H9 (cell line): ENCODE results near the gene ALDH2. TPM values are rescaled to one million over a fixed set of nuclear protein-coding genes. Genes with fewer than 3 reads are reported as not detected.

Experiments
- DNase-seq: peaks from one replicate; pipeline ENCODE4 v3.0.0-alpha.2; 2017
- H2AFZ ChIP-seq: one replicate; pipeline ENCODE4 v1.6.1; 2013; ENCODE audit warnings: mild to moderate bottlenecking, low read length, control low read depth, moderate library complexity
- H2AK5ac ChIP-seq: 2 replicates; pipeline ENCODE4 v1.6.1; 2013; ENCODE audit warnings: low read length, control low read depth, mixed read lengths; ENCODE audit not compliant: insufficient read length
- H2BK120ac ChIP-seq: one replicate; pipeline ENCODE4 v1.6.1; 2013; ENCODE audit warnings: low read depth, mild to moderate bottlenecking, low read length, control low read depth, inconsistent platforms; ENCODE audit not compliant: poor library complexity, severe bottlenecking
- H2BK12ac ChIP-seq: 2 replicates; pipeline ENCODE4 v1.6.1; 2013; ENCODE audit warnings: low read length, control low read depth, mixed read lengths, low read depth; ENCODE audit not compliant: insufficient read length
- H2BK15ac ChIP-seq: 2 replicates; pipeline ENCODE4 v1.6.1; 2013; ENCODE audit warnings: low read depth, low read length, control low read depth
- H2BK20ac ChIP-seq: one replicate; pipeline ENCODE4 v1.6.1; 2013; ENCODE audit warnings: low read depth, mild to moderate bottlenecking, low read length, control low read depth, inconsistent platforms; ENCODE audit not compliant: poor library complexity, severe bottlenecking
- H2BK5ac ChIP-seq: 2 replicates; pipeline ENCODE4 v1.6.1; 2013; ENCODE audit warnings: low read length, control low read depth, mixed read lengths; ENCODE audit not compliant: insufficient read length
- H3K14ac ChIP-seq: 2 replicates; pipeline ENCODE4 v1.6.1; 2013; ENCODE audit warnings: low read length, control low read depth; ENCODE audit not compliant: insufficient read depth
- H3K18ac ChIP-seq: 2 replicates; pipeline ENCODE4 v1.6.1; 2013; ENCODE audit warnings: low read depth, mild to moderate bottlenecking, mixed read lengths, low read length, control low read depth; ENCODE audit not compliant: insufficient read length
- H3K23ac ChIP-seq: 2 replicates; pipeline ENCODE4 v1.6.1; 2013; ENCODE audit warnings: low read length, control low read depth, mixed read lengths, low read depth; ENCODE audit not compliant: insufficient read length
- H3K23me2 ChIP-seq: 2 replicates; pipeline ENCODE4 v1.6.1; 2013; ENCODE audit warnings: low read depth, mild to moderate bottlenecking, mixed read lengths, low read length, control low read depth; ENCODE audit not compliant: insufficient read length, poor library complexity, severe bottlenecking
- H3K27ac ChIP-seq: 2 replicates; pipeline ENCODE4 v1.5.1; 2013; ENCODE audit warnings: low read length, control low read depth, mixed read lengths, low read depth; ENCODE audit not compliant: insufficient read length
- H3K27me3 ChIP-seq: 2 replicates; pipeline ENCODE4 v1.6.1; 2013; ENCODE audit warnings: low read length, control low read depth, inconsistent platforms; ENCODE audit not compliant: insufficient read depth
- H3K4ac ChIP-seq: 2 replicates; pipeline ENCODE4 v1.6.1; 2013; ENCODE audit warnings: low read depth, mild to moderate bottlenecking, control low read depth, inconsistent platforms, low read length, moderate library complexity
- H3K4me1 ChIP-seq: 2 replicates; pipeline ENCODE4 v1.6.1; 2013; ENCODE audit warnings: low read length, control low read depth, inconsistent platforms; ENCODE audit not compliant: insufficient read depth
- H3K4me2 ChIP-seq: 2 replicates; pipeline ENCODE4 v1.6.1; 2013; ENCODE audit warnings: low read length, control low read depth, mixed read lengths; ENCODE audit not compliant: insufficient read length, insufficient read depth
- H3K56ac ChIP-seq: 2 replicates; pipeline ENCODE4 v1.6.1; 2013; ENCODE audit warnings: low read depth, mild to moderate bottlenecking, mixed read lengths, low read length, control low read depth; ENCODE audit not compliant: insufficient read length
- H3K79me1 ChIP-seq: 2 replicates; pipeline ENCODE4 v1.6.1; 2013; ENCODE audit warnings: low read depth, mild to moderate bottlenecking, moderate library complexity, low read length, control low read depth, inconsistent platforms; ENCODE audit not compliant: insufficient read depth, poor library complexity, severe bottlenecking
- H3K79me2 ChIP-seq: 2 replicates; pipeline ENCODE4 v1.6.1; 2013; ENCODE audit warnings: low read length, control low read depth, inconsistent platforms; ENCODE audit not compliant: insufficient read depth
- H3K9ac ChIP-seq: 2 replicates; pipeline ENCODE4 v1.6.1; 2013; ENCODE audit warnings: low read length, control low read depth, mixed read lengths; ENCODE audit not compliant: insufficient read length; ENCODE audit errors: extremely low read depth
- H3K9me3 ChIP-seq: one replicate; pipeline ENCODE4 v1.6.1; 2013; ENCODE audit warnings: low read depth, low read length, inconsistent platforms; ENCODE audit not compliant: control insufficient read depth
- H3T11ph ChIP-seq: one replicate; pipeline ENCODE4 v1.6.1; 2013; ENCODE audit warnings: mild to moderate bottlenecking, low read length, control low read depth, inconsistent platforms
- H4K20me1 ChIP-seq: one replicate; pipeline ENCODE4 v1.6.1; 2013; ENCODE audit not compliant: control insufficient read depth, insufficient read length, insufficient read depth
- H4K5ac ChIP-seq: 2 replicates; pipeline ENCODE4 v1.6.1; 2013; ENCODE audit warnings: low read depth, mild to moderate bottlenecking, mixed read lengths, low read length, control low read depth; ENCODE audit not compliant: insufficient read length
- H4K8ac ChIP-seq: replicated peaks from 2 replicates; pipeline ENCODE4 v1.6.1; 2013; ENCODE audit warnings: low read length, control low read depth, mixed read lengths, low read depth; ENCODE audit not compliant: insufficient read length
- H4K91ac ChIP-seq: 2 replicates; pipeline ENCODE4 v1.6.1; 2013; ENCODE audit warnings: low read depth, mild to moderate bottlenecking, moderate library complexity, mixed read lengths, low read length, control low read depth; ENCODE audit not compliant: insufficient read length
- H3K27ac Mint-ChIP-seq, 3 experiments: 2 replicates in 2 of 3; 3 replicates in 1 of 3; pipeline ENCODE4 v1.8.0; 2020 to 2021; ENCODE audit warnings: mixed read lengths in 3 of 3, mild to moderate bottlenecking in 1 of 3, moderate library complexity in 1 of 3
- H3K27me3 Mint-ChIP-seq: 2 replicates; pipeline ENCODE4 v1.8.0; 2021; ENCODE audit warnings: low read depth, mild to moderate bottlenecking, moderate library complexity, mixed read lengths
- H3K36me3 Mint-ChIP-seq, 3 experiments: 2 replicates in 2 of 3; 3 replicates in 1 of 3; pipeline ENCODE4 v1.8.0; 2020 to 2021; ENCODE audit warnings: low read depth in 3 of 3, mixed read lengths in 3 of 3; ENCODE audit not compliant: insufficient read depth in 1 of 3
- H3K4me1 Mint-ChIP-seq, 2 experiments: 2 replicates each; pipeline ENCODE4 v1.8.0; 2020; ENCODE audit warnings: mixed read lengths in 2 of 2
- H3K4me3 Mint-ChIP-seq, 2 experiments: 2 replicates in 1 of 2; 3 replicates in 1 of 2; pipeline ENCODE4 v1.8.0; 2020 to 2021; ENCODE audit warnings: mild to moderate bottlenecking in 2 of 2, mixed read lengths in 2 of 2, moderate library complexity in 1 of 2
- H3K9me3 Mint-ChIP-seq, 2 experiments: 2 replicates in 1 of 2; 3 replicates in 1 of 2; pipeline ENCODE4 v1.8.0; 2020; ENCODE audit warnings: mild to moderate bottlenecking in 2 of 2, mixed read lengths in 2 of 2, moderate library complexity in 1 of 2
- CTCF ChIP-seq: fragments of 200-600 bp; sonication (generic); conservative IDR thresholded peaks from 3 replicates; pipeline ENCODE4 v1.8.0; 2021; ENCODE audit warnings: antibody characterized with exemption, mild to moderate bottlenecking
- WGBS: extraction: QIAGEN DNeasy Blood & Tissue Kit; methylation state at CpG from one replicate; pipeline ENCODE4 v1.1.7; 2013; ENCODE audit warnings: missing lambda C conversion rate, low lambda C conversion rate, mixed read lengths; ENCODE audit not compliant: insufficient read length; ENCODE audit errors: extremely low coverage; 5-methylcytosine and 5-hydroxymethylcytosine counted together
- total RNA-seq: library from RNA; stranded (reverse); gene quantifications from 2 replicates; pipeline ENCODE4 v1.2.1, GENCODE V29; 2021

Gene ALDH2
- total RNA-seq, 1 experiment from 2014 or later = 44.0 TPM

- Histone ChIP-seq H3K79me1 (no peaks in the 10 kb centered on the region), H3K23me2 (no peaks in the 10 kb centered on the region), H3K4me1 (no peaks in the 10 kb centered on the region; the same call in 1 of the 2 replicates), H3K14ac (no peak overlapping the region), H2BK15ac (no peak overlapping the region), H3K4ac (no peak overlapping the region), H4K91ac (no peak overlapping the region), H2BK12ac (no peak overlapping the region), H2BK5ac (no peak overlapping the region), H3K4me2 (no peak overlapping the region), H4K5ac (no peak overlapping the region), H3K9ac (no peak overlapping the region), H3K23ac (no peak overlapping the region), H4K8ac (no peak overlapping the region), H2BK20ac (no peak overlapping the region), H3K27ac (no peak overlapping the region), H2BK120ac (no peak overlapping the region), H3K18ac (no peak overlapping the region), H3K9me3 (no peaks in the 10 kb centered on the region), H3T11ph (no peak overlapping the region), H2AFZ (no peak overlapping the region), H3K79me2 (no peaks in the 10 kb centered on the region), H2AK5ac (no peak overlapping the region), H4K20me1 (no peaks in the 10 kb centered on the region), H3K56ac (no peak overlapping the region), H3K27me3 (no peaks in the 10 kb centered on the region)
- Mint-ChIP-seq H3K27ac (no peak overlapping the region), H3K27me3 (peaks cover 2% of the 10 kb centered on the region; the same call in 1 of the 2 replicates), H3K36me3 (no peaks in the 10 kb centered on the region; a peak in 1 of 7 replicates), H3K9me3 (peaks cover 0 to 10% of the 10 kb centered on the region in 2 experiments; a peak in 2 of 5 replicates), H3K4me3 (no peak overlapping the region), H3K4me1 (peaks cover 25 to 27% of the 10 kb centered on the region in 2 experiments)
- WGBS = no CpG with 5 or more reads among the region's 2 CpGs
- no peak for DNase-seq
- TF ChIP-seq CTCF = no peak
Measured at GRCh38 chr12:111826992-111827391, 60.3 kb downstream of the ALDH2 start.
